ENCODE measurements around the gene TMC6.

TMC6 gene

GRCh38 chr17:78064708-78065107 is 63.8 kb downstream of the TMC6 start:
- FAIRE-seq = no peak

DNA sequence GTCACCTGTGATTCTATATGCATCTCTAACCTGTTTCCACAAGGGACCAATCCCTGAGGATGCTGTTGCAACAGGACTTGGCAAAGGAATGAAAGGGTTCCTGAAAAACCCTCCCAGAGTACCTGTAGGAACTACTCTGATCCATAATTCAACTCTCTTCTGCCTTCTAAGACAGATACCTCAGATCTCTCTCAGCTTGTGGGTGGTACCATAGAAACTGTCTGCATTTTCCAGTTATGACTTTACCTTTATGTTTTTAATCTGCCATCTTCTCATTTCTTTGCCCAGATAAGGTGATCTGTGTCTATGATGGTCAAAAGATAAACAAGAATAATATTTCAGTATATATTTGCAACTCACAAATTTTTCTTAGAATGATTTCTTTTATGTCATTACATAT is 65.1 kb downstream of the TMC6 start:
- no peak for FAIRE-seq

DNA sequence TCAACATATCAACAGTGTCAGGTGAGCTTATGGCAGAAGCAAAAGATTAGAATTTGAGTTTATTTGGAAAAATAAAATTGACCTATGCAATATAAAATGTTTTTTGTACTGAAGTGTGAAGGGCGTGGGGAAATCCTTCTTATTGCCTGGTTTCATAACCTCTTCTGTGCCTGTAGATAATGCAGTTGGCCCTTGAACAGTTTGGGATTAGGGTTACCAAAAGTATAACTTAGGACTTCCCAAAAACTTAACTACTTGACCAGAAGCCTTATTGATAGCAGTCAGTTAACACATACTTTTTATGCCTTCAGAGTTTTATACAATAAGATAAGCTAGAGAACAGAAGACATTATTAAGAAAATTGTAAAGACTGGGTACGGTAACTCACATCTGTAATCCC is 66.0 kb downstream of the TMC6 start:
- FAIRE-seq = no peak
